Activated gamma-delta T cell (primary cell): ENCODE data around the gene NAT14.
A peak's percentile ranks its signal among the peaks of the same experiment; 100 is the strongest.

Experiments
- DNase-seq: peaks from one replicate; lab custom pipeline; 2025; lab: John Stamatoyannopoulos, UW

Gene NAT14

GRCh38 chr19:55471266-55471665, 13.7 kb upstream of the NAT14 start:
- DNase-seq, result no peak

- no peak for DNase-seq
These were observed 12.5 kb upstream of the NAT14 start for GRCh38 chr19:55472463-55472862.

GRCh38 chr19:55473225-55474012, 11.6 kb upstream of the NAT14 start:
- DNase-seq, result no peak

DNA sequence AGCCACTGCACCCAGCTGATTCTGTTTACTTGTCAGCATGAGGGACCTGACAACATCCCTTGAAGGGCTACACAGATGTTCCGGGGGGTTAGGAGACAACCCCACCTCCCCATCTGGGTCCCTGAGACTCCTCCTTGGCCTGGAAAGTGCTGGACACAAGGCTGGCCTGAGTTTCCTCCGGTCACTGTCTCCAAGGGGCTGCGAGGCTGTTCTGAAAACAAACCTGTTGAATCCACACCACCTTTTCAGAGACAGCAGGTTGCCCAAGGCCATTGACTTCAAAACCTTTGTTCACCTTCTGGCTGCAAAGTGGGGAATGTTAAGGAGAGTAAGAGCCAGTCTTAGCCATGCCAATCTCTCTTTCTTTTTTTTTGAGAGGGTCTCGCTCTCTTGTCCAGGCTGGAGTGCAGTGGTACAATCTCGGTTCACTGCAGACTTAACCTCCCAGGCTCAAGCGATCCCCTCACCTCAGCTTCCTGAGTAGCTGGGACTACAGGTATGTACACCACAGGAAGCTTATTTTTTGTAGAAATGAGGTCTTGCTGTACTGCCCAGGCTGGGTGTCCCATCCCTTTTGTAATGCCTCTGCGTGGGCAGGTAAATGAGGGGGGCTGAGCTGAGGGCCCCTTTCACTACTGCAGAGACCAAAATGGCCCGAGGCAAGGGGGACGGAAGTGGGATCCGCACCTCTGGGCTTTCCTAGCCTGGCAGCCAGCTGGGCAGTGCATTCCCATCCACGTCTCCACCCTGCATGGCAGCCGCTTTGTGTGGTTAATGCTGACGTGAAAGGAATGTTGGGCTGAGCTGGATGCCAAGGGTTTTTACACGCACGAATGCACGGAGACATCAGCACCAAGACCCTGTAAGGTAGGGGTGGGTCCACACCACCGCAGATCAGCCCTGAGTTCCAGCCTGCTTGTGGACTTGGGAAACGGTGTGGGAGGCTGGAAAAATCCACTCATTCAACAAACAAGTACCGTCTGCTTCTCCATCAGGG, 10.4 kb upstream of the NAT14 start:
- DNase-seq, result no peak

DNA sequence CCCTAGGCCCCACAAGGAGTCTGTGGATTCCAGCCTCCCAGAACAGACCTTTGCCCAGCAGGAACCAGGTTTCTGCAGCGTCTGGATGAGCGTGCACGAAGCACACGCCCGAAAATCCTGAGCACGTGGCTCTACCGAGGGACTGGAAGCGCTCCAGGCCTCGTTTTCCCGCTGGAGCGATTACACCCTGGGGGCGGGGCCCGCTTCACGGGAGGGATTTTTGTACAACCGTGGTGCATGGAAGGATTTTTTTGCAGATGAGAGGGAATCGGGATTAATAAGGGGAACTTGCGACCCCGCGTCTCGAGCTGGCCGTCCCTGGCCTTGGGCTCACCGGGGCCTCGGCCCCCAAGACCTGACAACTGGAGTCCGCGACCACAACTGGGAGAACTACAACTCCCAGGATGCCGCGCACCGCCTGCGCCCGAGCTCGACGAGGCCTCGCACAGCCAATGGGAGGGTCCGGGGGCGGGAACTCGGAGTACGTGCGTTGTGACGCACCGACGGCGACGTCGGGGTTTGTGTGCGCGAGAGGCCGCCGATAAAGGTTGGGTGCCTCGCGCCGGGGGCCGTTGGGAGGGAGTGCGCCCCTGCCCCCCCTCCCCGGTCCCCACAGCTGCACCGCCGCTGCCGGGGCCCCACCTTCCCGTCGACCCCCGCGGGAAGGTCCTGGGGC, 8.8 kb upstream of the NAT14 start, which contains the start of gene ZNF628:
Gene ZNF628, plus strand, starts transcription at position 518 of the 676 bp plus-strand sequence. CDS start 3,294 bp downstream, outside the sequence.
- DNase-seq, result peak; percentile 92

DNA sequence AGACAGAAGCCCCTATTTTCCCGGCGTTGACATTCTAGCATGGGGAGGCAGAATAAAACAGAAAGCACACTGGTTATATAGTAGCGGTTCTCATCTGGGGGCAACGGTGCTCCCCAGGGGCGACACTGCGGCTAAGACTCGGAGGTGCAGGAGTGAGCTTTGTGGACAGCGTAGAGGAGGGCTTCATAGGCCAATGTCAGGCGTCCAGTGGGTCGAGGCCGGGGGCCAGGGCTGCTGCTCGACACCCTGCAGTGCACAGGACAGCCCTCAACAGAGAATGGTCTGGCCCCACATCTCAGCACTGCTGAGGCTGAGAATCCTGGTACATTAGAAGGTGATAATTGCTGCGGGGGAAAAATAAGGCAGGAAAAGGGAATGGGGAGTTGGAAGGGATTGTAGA, 7.1 kb upstream of the NAT14 start:
- no peak for DNase-seq

GRCh38 chr19:55478364-55478763, 6.6 kb upstream of the NAT14 start:
- DNase-seq, result no peak

- no peak for DNase-seq
These were observed 5.9 kb upstream of the NAT14 start for GRCh38 chr19:55479045-55479444.

DNA sequence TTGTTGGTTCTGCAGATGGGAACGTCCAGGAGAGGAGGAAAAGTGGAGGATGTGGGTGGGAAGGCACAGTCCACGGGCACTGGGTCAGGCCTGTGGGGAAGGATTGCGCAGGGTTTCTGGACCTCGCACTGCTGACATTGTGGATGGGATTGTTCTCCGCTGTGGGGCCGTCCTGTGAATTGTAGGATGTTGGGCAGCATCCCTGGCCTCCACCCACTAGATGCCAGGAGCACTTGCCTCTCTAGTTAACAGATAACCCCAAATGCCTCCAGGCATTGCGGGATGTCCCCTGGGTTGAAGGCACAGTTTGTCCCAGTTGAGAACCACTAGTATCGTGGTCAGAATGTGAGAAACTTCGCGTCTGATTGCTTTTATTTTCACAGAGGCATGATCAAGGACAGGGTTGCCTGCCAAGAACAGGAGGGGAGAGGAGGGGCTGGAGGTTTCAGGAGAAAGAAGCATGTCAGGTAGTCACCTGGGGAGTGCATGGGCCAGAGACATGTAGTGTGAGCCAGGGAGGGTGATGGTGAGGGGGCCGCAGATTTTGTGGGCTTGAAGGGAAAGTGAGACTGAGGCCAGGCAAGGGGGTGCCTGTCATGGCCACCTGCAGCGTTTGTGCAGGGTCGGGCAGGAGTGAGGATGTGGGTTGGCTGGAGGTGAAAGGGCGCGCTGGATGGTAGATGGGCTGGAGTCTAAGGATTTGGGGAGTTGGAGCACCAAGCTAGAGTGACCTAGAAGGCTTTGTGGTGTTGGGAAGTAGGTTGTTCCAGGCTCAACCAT, 5.3 kb upstream of the NAT14 start:
- DNase-seq, result no peak

DNA sequence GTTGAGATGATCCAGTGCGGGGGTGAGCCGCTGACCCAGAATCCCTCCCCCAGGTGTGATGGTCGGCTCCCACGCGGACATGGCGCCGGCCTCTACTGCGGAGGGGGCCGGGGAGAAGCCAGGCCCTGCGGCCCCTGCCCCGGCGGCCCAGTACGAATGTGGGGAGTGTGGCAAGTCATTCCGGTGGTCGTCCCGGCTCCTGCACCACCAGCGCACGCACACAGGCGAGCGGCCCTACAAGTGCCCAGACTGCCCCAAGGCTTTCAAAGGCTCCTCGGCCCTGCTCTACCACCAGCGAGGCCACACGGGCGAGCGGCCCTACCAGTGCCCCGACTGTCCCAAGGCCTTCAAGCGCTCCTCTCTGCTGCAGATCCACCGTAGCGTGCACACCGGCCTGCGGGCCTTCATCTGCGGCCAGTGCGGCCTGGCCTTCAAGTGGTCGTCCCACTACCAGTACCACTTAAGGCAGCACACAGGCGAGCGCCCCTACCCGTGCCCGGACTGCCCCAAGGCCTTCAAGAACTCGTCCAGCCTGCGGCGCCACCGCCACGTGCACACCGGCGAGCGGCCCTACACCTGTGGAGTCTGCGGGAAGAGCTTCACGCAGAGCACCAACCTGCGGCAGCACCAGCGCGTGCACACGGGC, 3.7 kb upstream of the NAT14 start:
- DNase-seq, result no peak

DNA sequence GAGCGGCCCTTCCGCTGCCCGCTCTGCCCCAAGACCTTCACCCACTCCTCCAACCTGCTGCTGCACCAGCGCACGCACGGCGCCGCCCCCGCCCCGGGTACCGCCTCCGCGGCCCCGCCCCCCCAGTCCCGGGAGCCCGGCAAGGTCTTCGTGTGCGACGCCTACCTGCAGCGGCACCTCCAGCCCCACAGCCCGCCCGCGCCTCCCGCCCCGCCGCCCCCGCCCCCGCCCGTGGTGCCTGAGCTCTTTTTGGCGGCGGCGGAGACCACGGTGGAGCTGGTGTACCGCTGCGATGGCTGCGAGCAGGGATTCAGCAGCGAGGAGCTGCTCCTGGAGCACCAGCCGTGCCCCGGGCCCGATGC, 3.2 kb upstream of the NAT14 start:
- DNase-seq, result no peak

- DNase-seq, result no peak
These were observed 2.6 kb upstream of the NAT14 start for GRCh38 chr19:55482156-55482961.

DNA sequence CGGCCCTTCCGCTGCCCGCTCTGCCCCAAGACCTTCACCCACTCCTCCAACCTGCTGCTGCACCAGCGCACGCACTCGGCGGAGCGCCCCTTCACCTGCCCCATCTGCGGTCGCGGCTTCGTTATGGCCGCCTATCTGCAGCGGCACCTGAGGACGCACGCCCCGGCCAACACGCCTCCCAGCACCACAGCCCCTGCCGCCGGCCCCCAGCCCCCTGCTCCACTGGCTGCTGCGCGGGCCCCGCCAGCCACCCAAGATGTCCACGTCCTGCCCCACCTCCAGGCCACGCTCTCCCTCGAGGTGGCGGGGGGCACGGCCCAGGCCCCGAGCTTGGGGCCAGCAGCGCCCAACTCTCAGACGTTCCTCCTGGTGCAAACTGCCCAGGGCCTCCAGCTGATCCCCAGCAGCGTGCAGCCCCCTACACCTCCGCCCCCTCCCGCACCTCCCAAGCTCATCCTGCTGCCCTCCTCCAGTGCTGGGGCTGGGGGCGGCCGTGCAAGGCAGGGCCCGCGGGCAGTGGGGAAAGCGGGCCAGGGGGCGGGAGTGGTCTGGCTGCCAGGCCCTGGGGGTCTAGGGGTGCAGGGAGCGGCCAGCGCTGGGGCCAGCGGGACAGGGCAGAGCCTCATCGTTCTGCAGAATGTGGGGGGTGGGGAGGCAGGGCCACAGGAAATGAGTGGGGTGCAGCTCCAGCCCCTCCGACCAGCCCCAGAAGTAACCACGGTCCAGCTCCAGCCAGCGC, 1.9 kb upstream of the NAT14 start:
- DNase-seq, result no peak

DNA sequence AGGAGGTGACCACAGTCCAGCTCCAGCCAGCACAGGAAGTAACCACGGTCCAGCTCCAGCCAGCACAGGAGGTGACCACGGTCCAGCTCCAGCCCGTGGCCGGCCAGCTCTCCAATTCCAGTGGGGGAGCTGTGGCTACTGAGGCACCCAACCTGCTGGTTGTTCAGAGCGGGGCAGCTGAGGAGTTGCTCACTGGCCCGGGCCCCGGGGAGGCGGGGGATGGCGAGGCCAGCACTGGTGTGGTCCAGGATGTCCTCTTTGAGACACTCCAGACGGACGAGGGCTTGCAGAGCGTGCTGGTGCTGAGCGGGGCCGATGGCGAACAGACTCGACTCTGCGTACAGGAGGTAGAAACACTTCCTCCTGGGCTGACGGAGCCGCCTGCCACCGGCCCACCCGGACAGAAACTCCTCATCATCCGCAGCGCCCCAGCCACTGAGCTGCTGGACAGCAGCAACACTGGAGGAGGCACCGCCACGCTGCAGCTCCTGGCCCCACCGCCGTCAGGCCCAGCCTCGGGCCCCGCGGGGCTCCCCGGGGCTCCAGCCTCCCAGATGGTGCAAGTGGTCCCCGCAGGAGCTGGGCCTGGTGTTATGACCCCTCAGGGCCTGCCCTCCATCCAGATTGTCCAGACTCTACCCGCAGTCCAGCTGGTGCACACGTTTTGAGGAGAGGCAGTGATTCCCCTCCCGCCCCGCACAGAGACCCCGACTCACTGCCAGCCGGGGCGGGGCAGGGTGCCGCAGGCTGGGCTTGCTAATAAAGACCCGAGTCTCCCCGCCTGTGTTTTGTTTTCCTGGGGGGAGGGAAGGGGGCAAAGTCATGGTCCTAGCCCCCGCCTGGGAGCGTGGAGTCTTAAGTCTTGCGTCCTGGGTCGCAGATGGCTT, 1.0 kb upstream of the NAT14 start:
- DNase-seq, result no peak

DNA sequence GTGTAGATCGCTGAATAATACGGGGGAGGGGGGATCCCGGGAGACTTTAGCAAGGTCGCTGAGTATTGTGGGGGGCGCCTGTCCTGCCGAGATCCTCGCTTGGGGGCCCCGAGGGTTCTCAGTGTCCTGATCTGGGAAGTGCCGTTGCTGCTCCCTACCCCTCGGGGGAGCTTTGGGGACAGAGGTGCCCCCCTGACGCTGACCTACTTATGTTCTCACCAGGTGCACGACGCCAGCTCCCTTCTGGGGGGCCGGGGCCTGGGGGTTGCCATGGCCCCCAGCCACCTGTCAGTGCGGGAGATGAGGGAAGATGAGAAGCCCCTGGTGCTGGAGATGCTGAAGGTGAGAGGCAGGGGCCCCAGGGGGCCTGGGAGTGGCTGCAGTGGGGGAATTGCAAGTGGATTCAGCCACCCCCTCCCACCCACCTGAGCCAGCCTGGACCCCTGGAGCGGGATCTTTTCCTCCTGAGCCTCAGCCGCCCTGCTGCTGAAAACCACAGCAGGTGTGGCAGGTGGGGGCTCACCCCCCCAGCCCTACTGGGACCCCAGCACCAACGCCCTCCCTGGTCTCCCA, 537 bp downstream of the NAT14 start:
- DNase-seq, result no peak

DNA sequence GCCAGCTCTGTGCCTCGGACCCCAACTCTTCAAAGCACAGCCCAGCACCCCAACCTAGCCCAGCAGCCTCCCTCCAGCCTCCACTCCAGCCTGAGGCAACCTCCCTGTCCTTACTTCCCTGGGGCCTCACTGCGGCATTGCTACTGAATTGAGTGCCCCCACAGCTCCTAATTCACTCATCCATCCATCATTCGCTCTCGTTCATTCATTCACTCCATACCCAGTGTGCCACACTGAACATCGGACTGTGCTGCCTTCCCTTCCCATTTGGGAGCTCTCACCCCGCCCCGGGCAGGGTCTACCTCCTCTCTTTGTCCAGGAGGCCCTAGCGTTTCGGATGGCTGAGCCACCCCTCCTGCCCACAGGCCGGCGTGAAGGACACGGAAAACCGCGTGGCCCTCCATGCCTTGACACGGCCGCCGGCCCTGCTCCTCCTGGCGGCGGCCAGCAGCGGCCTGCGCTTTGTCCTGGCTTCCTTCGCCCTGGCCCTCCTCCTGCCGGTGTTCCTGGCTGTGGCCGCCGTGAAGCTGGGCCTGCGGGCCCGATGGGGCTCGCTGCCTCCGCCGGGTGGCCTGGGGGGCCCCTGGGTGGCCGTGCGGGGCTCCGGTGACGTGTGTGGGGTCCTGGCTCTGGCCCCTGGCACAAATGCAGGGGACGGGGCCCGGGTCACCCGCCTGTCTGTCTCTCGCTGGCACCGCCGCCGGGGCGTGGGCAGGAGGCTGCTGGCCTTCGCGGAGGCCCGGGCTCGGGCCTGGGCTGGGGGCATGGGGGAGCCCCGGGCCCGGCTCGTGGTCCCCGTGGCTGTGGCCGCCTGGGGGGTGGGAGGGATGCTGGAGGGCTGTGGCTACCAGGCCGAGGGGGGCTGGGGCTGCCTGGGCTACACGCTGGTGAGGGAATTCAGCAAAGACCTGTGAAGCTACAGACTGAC, 1.3 kb downstream of the NAT14 start:
- DNase-seq, result no peak
